NCI-H2171 (cell line): ENCODE data around the gene HRK.

Source experiments
- DNase-seq: peaks from one replicate; lab custom pipeline; 2025; lab: John Stamatoyannopoulos, UW

Gene HRK

DNA sequence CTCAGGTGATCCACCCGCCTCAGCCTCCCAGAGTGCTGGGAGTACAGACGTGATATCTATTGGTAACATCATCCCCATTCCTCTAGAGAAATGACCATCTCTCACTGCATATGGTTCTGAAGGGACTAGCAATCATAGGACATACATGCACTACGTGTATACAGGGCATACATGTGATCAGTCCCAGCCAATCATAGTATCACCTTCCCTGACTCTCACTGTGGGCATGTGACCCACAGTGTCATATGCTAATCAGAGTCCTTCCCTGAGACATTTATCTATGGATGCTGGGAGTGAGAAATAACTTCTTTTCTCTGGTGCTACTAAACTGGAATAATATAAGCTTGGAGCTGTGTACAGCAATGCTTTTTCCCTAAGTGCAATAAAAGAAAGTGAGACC is 17.4 kb upstream of the HRK start:
- no peak for DNase-seq

DNA sequence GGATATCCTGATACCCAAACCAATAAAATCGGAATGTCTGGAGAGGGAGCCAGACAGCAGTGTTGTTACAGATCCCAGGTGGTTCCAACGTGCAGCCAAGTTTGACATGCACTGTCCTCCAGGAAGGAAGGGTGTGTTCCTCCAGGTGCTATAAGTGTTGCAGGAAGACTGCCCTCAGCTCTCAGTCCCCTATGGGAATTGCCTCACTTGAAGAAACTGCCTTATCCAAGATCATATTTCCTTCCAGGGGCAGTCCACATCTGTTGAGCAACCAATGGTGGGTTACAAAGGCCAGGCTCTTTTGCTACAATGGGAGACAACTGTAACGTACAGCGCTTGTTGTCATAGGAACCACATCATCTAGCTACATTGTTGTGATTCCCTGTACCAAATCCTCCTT is 16.2 kb upstream of the HRK start:
- DNase-seq = no peak

DNA sequence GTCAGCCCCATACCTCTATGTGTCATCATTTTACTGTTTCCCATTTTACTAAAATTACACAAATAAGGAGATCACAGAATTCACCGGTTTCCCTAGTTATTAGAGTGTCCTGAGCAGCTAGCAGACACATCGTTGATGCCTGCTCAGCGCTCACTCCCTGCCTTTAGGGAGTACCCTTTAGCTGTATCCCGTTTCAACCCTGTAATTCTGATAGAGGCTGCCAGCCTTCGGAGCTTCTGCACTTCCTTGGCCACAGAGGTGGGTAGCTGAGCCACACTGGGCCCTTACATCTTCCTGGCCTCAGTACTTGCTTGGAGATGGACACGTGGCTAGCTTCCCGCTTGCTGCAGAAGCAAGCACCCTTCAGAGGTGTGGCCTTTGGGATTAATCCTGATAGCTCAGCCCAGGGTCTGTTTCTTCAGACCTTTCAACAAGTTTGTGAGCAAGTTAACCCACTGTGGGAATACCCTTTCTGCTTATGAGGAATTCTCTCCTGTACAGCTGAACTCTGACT is 15.2 kb upstream of the HRK start:
- no peak for DNase-seq

DNA sequence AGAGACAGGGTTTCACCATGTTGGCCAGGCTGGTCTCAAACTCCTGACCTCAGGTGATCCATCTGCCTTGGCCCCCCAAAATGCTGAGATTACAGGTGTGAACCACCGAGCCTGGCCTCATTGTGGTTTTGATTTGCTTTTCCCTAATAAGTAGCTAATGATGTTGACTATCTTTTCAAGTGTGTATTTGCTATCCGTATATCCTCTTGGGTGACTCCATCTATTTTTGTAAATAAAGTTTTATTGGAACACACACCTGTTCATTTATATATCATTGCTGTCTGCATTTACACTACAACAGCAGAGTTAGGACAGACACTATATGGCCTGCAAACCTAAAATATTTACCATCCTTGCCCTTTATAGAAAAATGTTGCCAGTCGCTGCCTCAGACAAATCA is 13.7 kb upstream of the HRK start:
- DNase-seq = no peak

GRCh38 chr12:116892349-116893140 is 11.3 kb upstream of the HRK start:
- DNase-seq = no peak

DNA sequence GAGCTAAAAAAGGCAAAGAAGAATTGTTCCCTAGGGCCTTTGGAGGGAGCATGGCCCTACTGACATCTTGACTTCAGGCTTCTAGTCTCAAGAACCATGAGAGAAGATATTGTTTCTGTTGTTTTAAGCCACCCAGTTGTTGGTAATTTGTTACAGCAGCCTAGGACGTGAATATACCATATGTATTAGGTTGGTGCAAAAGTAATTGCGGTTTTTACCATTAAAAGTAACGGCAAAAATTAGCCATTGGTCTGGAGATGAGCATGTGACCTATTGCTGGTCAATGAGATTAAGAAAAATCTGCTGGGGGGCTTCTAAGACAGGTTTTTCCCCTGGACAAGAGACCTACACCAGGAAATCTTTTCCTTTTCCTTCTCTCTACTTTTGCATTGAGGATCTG is 9.8 kb upstream of the HRK start:
- no peak for DNase-seq

GRCh38 chr12:116890330-116890729 is 9.1 kb upstream of the HRK start:
- DNase-seq = no peak

DNA sequence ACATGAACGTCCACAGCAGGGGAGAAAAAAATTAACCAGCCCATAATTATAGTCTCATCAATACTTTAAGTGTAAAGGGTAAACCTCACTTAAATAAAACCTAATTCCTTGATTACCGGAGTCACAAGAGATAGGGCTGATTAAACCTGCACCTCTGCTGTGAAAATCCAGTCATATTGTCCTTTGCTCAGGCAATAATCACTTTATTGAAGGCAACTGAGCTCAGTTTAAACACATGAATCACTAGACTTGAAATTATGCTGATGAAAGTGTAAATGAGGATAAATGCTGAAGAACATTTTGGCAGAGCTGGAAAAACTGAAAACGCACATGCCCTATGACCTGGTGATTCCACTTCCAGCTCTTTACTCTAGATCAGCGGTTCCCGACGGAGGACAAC is 6.7 kb upstream of the HRK start:
- no peak for DNase-seq

GRCh38 chr12:116887244-116887643 is 6.0 kb upstream of the HRK start:
- peak; percentile 68 for DNase-seq

DNA sequence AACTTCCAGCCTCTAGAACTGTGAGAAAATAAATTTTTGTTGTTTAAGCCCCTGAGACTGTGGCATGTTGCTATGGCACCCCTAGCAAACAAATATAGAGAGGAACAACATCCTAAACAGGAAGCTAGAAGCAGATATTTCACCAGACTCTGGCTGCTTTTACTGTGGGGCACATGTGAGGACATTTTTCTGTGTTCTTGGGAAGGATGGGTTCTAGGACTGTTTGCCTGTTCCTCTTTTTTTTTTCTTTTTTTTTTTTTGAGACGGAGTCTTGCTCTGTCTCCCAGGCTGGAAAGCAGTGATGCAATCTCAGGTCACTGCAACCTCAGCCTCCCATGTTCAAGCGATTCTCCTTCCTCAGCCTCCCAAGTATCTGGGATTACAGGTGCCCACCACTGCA is 4.2 kb upstream of the HRK start:
- DNase-seq = no peak

- DNase-seq = no peak
These were observed 3.6 kb upstream of the HRK start for GRCh38 chr12:116884871-116885270.

GRCh38 chr12:116882742-116883141 is 1.5 kb upstream of the HRK start:
- DNase-seq = no peak

GRCh38 chr12:116881877-116882507 is 751 bp upstream of the HRK start:
- DNase-seq = no peak

DNA sequence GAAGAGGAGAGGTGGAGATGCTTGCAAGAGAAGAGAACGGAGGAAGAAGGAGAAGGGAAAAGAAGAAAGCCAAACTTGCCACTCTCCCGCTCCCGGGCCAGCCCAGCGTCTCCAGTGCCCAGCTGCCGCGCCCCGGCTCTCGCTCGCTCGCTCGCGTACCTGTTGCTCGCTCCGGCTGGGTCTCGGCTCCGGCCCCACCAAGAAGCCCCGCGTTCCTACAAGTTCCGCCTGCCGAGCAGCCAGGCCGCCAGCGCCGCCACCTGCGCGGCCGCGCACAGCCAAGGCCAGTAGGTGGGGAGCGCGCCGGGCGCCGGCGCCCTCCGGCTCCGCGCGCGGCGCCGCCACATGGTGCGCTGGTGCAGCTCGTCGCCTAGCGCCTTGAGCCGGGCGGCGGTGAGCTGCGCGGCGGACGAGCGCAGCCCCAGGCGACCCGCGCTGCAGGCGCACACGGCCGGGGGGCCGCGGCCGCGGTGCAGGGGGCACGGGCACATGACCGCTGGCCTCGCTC is 370 bp downstream of the HRK start:
- peak; percentile 67 for DNase-seq

- no peak for DNase-seq
These were observed 926 bp downstream of the HRK start for GRCh38 chr12:116880213-116880816.

DNA sequence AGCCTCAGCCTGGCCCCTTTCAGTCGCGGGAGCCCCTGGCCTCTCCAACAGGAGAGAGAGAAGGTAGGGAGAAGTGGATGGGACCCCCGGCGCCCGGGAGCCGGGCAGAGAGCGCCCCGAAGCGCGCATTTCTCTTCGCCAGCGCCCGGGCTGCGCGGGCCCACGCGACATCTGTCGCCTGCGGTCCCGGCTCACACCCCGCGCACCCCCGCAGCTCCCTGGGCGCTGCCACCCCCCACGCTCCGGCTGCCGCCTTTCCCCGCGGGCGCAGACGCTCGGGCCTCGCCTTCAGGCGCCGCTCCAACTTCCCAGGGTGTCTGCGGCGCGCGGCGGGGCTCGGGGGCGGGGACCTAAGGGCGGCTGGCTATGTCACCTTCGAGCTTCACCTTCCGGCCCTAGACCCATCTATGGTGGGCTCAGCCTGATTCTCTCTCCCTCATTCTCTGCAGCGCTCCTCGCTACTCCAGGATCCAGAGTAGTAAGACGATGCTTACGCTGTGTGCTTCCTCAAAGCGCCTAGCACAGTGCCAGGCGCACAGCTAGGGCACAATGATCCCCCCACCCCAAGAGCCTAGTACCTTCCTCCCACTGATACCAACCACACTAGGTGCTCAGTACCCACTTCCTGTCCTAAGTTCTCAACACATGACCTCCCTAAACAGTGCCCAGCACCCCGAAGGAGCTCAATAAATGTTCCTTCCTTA is 1.6 kb downstream of the HRK start:
- DNase-seq = no peak

- DNase-seq = peak; percentile 13
These were observed 2.4 kb downstream of the HRK start for GRCh38 chr12:116878567-116879508.

DNA sequence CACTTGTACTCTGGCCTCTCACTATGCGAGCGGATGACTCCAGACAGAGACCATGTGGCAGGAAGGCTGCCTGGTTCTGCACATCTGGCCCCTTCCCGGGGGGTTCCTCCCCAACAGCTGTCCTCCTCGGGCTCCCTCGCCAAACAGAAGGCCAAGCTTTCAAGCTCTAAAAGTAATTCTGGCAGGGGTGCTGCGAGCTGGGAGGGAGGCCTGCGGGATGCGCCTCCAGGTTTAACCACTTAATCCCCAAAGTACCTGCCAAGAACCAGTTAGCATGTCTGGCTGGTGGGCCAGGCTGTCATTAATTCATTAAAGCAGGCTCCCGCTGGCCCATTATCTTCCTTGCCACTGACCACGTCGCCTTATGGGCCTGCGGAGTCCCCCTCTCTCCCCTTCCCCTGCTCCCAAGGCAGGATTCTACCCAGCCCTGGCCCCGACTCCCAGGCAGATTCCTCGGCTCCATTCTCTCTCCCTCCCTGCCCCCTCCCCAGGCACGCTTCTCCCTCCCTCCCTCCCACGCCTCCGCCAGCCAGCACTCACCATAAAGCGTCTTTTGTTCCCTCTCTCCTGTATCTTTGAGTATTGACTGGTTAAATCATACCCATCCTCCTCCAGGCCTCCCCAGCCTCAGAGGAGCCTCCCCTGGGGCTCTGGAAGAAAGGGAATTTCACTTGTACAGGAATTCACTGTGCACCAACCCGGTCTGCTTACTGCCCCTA is 4.9 kb downstream of the HRK start:
- DNase-seq = peak; percentile 77

DNA sequence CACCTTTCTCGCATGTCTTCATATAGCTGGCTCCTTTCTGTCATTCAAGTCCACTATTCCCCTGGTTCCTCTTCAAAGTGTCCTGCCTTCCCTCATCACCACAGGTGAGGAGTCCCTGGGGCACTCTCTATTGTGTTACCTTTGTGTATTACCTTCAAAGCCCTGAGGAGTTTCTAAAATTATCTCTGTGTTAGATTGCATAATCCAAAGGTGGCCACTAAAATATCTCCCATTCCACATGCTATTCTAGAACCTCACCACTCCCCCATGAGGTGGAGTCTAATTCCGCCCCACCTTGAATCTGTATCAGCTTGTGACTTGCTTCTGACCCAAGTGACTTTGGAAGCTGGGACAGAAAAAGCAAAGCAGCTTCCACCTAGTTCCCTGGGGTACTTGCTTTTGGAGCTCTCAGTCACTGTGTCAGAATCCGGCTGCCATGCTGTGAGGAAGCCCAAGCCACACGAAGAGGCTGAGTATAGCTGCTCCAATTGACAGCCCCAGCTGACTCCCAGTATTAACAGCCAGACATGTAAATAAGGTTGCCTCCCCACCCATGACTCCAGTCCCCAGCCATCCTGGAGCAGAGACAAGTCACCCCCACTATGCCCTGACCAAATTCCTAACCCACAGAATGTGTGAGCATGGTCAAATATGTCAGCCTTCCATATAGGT is 6.8 kb downstream of the HRK start:
- DNase-seq = no peak

DNA sequence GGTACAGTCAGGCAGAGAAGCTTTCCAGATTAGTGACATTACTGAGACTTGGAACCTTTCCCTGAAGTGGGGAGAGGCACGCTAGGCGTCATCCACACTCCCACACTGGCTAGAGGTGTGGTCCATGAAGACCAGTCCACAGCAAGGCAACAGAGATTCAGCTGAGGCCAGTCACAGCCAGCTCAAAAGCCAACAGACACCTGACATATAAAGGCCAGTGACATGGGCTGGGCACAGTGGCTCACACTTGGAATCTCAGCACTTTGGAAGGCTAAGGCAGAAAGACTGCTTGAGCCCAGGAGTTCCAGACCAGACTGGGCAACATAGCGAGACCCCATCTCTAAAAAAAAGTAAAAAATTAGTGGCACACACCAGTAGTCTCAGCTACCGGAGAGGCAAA is 10.9 kb downstream of the HRK start:
- DNase-seq = no peak
